NCI-H2029 treated with DMSO at 0.1 percent for 48 hours (cell line): ENCODE data around the gene CLEC18A.
"Not testable (repeated sequence)": the region's sequence is repeated elsewhere in the genome, so short reads cannot be mapped to it uniquely, and the experiment has no call there.

ENCODE experiments used
- DNase-seq: peaks from one replicate; lab custom pipeline; 2025; lab: John Stamatoyannopoulos, UW

Gene CLEC18A

DNA sequence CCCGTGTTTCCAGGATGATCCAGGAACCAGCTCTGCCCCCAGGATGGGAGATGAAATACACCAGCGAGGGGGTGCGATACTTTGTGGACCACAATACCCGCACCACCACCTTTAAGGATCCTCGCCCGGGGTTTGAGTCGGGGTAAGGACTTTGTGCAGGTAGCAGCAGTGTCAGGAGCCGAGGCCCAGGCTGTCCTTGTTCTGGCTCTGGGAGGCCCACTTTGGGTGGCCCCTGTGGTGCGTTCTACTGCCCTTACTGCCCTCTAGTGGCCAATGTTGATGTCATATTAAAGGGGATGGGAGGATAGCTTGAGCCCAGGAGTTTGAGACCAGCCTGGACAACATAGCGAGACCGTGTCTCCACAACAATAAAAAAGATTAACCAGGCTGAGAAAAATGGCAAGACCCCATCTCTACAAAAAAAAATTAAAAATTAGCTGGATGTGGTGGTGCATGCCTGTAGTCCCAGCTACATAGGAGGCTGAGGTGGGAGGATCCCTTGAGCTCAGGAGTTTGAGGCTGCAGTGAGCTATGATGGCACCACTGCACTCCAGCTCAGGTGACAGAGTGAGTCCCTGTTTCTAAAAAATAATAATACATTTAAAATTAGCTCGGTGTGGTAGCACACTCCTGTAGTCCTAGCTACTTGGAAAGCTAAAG, 20.9 kb upstream of the CLEC18A start:
- no peak for DNase-seq

DNA sequence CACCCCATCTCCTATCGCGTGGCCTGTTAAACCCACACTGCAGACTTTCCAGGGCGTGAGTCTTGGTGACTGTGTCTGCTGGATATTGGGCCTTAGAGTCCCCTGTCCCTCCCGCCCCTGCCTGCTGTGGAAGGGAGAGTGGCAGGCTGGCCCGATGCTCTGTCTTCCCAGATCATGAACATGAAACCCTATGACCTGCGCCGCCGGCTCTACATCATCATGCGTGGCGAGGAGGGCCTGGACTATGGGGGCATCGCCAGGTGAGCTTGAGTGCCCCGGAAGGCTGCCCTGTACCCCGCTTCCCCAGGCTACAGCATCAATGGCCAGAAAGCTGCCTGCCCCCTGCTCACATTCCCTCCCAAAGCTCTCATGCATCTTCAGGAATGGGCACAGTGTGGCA, 19.5 kb upstream of the CLEC18A start:
- no peak for DNase-seq

DNA sequence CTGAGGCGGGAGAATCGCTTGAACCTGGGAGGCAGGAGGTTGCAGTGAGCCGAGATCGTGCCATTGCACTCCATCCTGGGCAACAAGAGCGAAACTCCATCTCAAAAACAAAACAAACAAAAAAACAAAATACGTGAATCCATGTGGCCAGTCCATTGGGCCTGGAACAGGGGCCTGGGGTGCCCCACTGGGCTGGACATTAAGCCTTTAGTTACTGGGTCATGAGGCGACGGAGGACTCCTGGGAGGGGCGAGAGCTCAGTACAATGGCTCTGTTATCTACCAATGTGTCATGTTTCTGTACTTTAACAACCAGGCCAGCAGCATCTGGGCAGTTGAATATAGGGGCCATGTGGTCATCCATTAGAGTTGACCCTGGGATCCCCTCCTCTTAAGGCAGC, 18.9 kb upstream of the CLEC18A start:
- DNase-seq = no peak

DNA sequence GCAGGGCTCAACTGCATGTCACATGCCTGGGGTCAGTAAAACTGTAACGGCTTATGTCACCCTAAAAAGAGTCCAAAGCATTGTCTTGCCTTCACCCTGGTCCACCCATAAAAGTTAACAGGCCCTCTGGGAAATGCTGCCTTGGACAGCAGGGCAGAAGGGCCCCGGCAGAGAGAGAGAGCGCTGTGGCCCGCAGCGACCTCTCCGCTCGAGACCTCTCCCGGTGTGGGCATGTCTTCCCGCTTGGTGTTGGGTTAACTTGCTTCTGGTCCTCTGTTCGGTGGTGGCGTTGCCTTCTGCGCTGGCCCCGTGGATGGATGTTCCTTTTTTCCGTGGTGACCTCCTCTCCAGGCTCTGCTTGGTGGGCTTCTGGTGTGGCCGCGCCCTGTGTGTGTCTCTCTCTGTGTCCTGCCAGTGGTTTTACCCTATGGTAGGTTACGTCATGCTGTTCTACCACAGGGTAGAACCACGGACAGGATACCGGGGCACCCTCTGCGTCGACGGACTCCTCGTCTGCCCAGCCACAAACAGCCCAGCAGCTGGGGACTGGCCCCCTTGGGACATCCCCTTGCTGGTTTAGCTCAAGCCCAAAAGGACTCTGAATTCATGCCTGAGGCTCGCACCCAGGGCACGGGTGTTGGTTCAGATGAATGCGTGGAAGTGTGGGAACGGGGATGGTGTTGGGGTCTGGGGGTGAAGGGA, 18.3 kb upstream of the CLEC18A start:
- no peak for DNase-seq

DNA sequence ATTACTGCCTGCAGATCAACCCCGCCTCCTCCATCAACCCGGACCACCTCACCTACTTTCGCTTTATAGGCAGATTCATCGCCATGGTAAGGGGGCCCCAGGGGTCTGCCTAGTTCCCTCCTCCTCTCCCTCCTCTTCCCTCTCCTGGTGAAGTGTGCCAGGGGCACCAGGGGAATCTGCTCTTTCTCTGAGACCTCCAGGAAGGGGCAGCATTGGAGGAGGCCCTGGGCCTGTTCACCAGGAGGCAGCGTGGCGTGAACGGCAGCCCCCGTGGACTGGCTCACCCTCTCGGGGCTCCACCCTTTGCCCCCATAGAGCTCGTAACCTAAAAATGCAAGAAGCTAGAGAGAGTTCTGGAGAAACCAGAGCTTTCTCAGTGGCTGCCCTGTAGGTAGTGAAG, 17.1 kb upstream of the CLEC18A start:
- DNase-seq = no peak

DNA sequence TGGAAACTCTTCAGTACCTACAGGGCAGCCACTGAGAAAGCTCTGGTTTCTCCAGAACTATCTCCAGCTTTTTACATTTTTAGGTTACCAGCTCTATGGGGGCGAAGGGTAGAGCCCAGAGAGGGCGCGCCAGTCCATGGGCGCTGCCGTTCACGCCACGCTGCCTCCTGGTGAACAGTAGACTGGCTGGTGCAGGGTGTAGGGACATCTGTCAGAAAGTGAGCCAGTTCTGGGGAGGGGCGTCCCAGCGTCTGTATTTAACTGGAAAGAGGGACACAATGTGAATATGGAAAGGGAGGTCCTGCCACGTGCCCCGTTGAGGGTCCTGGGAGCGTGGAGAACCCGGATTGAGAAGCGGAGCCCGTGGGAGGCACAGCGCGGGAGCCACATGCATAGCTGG, 16.4 kb upstream of the CLEC18A start:
- DNase-seq = no peak

DNA sequence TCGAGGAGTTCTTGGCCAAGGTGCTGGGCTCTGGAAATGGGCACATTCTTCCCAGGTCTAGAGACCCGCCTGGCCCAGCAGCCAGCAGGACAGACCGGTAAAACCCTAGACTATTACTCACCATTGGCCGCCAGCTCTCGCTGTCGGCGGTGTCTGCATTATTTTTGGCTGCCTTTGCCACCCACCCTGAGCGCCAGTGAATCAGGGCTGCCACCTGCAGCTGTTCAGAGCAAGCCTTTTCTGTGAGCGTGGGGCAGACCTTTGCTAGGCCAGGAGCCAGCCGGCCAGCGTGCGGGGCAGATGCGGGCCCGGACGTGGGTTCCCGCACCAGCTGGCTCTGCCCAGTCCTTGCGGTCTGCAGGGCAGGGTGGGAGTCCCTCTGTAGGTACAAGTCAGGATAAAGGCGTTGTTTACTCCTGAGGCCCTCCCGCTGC, 15.8 kb upstream of the CLEC18A start:
- DNase-seq = no peak

DNA sequence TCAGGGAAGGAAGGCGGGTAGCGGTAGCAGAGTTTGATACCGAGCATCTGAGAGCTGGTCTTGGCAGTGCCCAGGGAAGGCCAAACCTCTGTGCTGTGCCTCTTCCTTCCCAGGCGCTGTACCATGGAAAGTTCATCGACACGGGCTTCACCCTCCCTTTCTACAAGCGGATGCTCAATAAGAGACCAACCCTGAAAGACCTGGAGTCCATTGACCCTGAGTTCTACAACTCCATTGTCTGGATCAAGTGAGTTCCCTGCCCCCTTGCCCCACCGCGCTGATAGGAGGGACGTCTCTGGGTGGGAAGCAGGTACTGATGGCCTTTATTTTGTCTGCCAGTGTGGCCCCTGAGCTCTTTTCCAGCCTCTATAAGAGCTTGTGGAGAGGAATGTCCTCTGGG, 15.4 kb upstream of the CLEC18A start:
- DNase-seq = no peak

DNA sequence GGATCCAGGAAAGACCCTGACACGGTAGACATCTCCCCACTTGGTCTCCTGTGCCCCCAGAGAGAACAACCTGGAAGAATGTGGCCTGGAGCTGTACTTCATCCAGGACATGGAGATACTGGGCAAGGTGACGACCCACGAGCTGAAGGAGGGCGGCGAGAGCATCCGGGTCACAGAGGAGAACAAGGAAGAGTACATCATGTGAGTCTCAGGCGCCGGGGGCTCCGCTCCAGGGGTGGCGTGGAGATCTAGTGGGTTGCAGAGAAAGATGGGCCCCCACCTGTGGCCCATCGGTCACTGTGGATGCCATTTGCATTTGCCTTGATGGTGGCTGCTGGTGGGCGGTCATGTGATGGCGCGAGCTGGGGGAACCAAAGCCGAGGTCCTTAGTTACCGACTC, 14.9 kb upstream of the CLEC18A start:
- no peak for DNase-seq

DNA sequence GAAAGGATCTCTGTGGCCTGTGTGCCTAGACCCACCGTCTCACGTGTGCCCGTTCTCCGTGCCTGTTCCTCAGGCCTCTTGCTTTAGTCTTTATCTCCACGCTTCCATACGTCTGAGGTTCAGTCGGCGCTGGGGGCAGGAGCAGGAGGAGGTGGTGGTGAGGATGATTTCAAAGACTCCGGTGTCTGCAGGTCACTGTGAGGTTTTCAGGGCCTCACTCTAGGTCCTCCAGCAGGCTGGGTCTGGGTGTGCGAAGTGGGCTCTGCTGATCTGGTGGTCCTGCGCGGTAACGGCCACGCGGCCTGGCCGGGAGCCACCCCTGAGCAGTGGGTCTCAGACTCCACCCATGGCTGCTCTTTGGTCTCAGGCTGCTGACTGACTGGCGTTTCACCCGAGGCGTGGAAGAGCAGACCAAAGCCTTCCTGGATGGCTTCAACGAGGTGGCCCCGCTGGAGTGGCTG, 14.4 kb upstream of the CLEC18A start:
- no peak for DNase-seq

DNA sequence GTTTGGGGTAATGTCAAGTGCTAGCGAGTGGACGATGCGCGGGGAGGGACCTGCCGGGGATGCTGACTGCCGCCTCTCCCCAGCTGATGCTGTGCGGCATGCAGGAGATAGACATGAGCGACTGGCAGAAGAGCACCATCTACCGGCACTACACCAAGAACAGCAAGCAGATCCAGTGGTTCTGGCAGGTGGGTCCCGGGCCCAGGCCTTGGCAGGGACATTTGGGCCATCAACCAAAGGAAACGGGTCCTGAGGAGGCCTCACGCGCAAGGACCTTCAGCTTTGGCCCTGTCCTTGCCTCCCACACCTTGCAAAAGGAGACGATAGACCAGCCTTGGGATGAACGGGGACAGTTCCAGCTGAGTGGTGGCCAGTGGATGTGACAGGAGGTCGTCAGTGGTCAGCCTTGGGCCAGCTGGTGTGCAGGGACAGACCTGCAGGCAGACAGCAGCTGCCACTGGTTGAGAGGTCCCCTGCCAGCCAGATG, 13.6 kb upstream of the CLEC18A start:
- DNase-seq = no peak

DNA sequence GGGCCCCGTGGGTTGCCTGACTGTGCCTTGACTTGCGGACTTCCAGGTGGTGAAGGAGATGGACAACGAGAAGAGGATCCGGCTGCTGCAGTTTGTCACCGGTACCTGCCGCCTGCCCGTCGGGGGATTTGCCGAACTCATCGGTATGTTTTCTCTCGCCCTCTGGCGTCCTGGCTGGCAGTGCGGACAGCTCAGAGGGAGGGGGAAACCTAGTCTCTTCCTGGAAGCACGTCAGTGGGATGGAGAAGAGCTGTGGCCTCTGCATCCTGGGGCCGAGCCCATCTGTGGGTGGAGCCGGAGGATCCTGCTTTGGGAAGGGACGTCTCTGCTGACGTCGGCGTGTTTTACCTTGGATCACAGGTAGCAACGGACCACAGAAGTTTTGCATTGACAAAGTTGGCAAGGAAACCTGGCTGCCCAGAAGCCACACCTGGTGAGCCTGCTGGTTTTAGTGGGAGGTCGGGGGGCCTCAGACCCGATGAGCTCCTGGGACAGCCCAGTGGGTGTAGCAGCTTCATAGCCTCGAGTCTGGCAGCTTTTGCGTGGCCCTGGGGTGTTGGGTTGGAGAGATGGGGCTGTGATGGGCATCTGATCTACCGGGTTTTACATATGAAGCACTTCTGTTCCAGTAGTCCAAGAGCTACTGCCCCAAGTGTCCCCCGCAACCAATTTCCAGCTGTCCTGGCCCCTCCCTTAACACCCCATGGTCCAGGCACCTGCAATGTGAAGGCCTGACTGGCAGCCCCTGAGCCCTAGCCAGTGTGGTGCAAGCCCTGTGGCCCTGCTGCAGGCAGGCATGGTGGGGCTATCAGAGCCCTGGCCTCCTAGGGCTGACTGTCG, 11.9 kb upstream of the CLEC18A start:
- DNase-seq = no peak

DNA sequence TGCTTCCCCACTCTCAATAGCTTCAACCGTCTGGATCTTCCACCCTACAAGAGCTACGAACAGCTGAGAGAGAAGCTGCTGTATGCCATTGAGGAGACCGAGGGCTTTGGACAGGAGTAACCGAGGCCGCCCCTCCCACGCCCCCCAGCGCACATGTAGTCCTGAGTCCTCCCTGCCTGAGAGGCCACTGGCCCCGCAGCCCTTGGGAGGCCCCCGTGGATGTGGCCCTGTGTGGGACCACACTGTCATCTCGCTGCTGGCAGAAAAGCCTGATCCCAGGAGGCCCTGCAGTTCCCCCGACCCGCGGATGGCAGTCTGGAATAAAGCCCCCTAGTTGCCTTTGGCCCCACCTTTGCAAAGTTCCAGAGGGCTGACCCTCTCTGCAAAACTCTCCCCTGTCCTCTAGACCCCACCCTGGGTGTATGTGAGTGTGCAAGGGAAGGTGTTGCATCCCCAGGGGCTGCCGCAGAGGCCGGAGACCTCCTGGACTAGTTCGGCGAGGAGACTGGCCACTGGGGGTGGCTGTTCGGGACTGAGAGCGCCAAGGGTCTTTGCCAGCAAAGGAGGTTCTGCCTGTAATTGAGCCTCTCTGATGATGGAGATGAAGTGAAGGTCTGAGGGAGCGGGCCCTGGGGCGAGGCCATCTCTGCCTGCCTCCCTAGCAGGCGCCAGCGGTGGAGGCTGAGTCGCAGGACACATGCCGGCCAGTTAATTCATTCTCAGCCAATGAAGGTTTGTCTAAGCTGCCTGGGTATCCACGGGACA, 11.1 kb upstream of the CLEC18A start:
- no peak for DNase-seq

DNA sequence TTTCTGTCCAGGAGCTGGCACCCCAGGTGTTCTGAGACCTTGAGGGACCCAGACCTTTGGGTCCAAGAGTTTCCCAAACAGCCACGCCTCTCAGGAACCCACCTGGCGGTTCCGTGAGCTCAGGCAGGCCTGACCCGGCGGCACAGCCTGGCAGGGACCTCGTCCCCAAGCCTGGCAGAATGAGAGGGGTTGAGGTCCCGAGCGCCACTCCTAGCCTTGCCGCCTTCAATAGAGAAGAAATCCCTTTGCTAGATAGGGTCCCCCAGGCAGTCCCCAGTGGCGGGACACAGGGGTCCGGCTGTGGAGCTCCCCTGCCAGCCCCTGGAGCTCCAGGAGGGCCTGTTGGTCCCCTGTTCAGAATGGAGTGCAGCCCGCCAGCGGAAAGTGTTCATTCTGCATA, 10.5 kb upstream of the CLEC18A start:
- DNase-seq = no peak

DNA sequence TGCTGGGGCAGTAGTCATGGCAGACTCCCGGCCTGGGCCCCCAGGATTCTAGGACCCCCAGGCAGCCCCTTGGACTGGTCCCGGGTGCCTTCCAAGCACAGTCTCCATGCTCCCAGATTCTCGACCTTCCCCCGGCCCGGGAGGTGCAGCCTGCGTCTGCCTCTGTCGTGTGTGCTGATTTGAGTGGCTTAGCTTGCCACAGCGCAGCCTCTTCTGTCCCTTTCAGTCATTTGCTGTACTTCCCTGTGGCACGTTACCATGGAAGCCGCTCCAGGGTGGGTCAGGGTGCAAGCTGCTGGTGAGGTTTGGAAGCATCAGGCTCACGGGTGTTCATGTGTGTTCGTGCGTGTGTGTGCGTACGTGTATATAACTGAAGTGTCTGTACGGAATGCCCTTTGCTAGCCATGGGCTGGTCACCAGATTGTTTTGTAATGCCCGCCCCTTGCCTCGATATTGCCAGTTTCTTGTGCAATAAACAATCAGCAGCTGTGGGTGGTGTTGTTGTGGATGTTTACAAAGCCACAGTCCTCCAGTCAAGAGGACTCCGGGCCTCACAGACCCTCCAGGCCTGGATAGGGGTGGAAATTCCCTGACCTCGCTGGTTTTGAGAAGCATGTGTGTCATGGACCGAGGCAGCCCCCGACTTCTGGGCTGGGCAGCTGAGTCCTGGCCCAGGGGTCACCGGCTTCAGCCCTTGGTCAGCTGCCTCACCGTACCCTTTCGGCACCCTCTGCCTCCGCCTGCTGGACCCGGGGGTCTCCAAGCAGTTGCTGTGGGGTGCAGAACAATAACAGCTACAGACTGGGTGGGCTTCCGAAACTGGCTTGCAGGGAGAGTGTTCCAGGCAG, 9.7 kb upstream of the CLEC18A start:
- no peak for DNase-seq

DNA sequence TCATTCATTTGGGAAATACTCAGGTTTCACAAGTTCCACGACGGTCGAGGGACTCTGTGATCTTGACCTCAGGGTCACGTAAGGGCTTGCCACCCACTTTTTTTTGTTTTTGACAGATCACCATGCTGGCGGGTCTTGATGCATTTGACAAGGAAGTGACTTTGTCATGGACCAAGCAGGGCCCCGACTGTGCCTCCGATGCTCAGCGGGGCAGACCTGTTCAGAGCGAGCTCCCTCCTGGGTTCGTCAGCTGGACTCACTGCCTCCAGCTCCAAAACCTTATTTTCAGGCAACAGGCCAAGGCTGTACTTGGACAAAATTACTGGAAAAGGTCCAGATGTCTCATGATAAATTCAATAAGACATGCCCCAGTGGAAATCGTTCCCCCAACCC, 9.0 kb upstream of the CLEC18A start:
- DNase-seq = no peak

DNA sequence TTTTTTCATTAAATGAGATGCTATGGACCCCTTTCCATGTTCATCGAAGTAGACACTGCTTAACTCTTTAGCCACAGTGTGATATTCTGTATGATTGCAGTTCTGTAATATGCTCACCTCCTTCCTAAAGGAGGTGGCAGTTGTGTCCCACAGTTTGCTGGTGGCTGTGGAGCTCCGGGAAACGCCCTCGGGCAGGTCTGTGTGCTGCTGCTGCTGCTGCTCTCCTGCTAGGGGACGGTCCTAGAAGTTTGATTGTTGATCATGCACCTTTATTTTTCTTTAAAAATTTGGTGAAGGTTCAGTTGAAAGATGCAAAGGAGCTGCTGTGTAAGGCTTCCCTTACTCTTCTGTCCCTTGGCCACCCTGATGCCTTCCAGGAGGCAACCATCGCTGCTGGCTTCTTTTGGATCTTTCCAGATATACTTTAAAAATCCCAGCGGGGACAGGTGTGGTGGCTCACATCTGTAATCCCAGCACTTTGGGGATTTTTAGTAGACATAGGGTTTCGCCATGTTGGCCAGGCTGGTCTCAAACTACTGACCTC, 8.4 kb upstream of the CLEC18A start:
- no peak for DNase-seq

DNA sequence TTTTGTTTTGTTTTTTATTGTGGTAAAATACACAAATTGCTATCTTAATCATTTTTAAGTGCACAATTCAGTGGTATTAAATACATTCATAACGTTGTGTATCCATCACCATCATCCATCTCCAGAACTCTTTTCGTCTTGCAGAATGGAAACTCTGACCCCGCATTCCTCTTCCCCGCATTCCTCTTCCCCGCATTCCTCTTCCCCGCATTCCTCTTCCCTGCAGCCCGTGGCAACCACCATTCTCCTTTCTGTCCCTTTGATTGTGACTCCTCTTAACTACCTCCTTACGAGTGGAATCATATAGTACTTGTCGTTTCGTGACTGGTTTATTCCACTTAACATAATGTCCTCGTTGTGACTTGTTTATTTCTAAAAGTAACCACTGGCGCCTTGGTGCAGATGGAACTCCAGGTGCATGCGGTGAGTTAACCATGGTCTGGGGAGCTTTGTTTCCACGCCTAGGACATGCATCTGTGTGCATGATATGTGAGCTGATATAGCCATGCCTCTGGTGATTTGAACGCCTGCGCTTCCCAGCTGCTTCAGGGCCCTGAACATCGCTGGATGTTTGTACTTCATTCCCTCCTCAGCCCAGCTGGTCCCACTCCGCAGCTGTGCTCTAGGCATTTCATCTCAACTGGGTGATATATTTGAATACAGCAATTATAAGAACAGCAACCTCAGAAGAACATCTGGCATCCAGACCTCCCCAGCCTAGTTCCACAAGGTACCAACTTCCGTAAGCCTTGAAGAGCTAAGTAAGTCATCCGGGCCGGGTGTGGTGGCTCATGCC, 7.7 kb upstream of the CLEC18A start:
- DNase-seq = not testable (repeated sequence)

DNA sequence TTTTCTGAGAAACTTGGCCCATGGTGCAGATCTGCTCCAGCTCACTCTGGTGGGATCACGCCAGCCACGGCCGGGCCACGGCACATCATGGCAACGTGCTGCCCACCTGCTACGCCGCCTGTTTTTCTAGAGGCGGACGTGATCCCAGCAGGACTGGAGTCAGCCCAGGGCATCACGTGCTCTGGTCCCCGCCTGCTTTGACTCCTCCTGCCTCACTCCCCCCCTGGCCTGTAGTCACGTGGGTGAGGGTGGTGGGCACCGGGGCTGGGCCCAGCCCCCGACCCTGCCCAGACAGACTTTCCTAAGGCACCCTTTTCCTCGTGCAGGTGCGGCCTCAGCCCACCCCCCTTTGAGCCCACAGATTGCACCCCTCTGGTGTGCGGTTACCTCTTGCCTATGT, 723 bp upstream of the CLEC18A start:
- DNase-seq = not testable (repeated sequence)

DNA sequence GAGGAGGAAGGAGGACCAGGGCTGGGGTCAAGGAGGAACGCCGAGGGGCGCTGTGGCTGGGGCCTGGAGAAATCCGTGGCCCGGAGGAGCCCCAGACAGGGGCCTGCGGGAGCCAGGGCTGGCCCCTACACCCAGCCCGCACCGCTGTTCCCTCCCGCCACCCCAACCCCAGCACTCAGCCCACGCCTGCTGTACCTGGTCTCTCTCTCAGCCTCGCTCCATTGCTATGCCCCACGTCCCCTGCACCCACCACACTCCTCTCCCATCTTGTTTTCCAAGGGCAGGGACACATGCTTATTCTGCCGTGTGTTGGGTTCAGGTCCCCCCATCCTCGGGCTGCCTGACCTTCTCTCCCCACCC, 518 bp downstream of the CLEC18A start:
- not testable (repeated sequence) for DNase-seq
